Skeletal muscle satellite cell (primary cell): ENCODE data around the gene CHST11.

ENCODE experiments used
- H3K27me3 ChIP-seq: 2 replicates; pipeline ENCODE4 v1.7.0; 2013; ENCODE audit warnings: low read length; ENCODE audit not compliant: control insufficient read depth, insufficient read depth
- H3K36me3 ChIP-seq: 2 replicates; pipeline ENCODE4 v1.7.0; 2013; ENCODE audit warnings: mild to moderate bottlenecking, control low read depth, low read length; ENCODE audit not compliant: insufficient read depth
- H3K4me1 ChIP-seq: 2 replicates; pipeline ENCODE4 v1.7.0; 2013; ENCODE audit warnings: low read length; ENCODE audit not compliant: control insufficient read depth, insufficient read depth
- H3K4me2 ChIP-seq: 2 replicates; pipeline ENCODE4 v1.7.0; 2013; ENCODE audit warnings: mild to moderate bottlenecking, low read length
- H3K4me3 ChIP-seq: 2 replicates; pipeline ENCODE4 v1.7.0; 2013; ENCODE audit warnings: low read length
- H3K9ac ChIP-seq: 2 replicates; pipeline ENCODE4 v1.7.0; 2013; ENCODE audit warnings: mild to moderate bottlenecking, low read depth, low read length, moderate library complexity
- H3K9me3 ChIP-seq: replicated peaks from 2 replicates; pipeline ENCODE4 v1.7.0; 2013; ENCODE audit warnings: mild to moderate bottlenecking, control low read depth, low read length

Gene CHST11

GRCh38 chr12:104650541-104650940, 193.8 kb downstream of the CHST11 start:
- Histone ChIP-seq H3K9ac (no peak overlapping the region), H3K4me3 (no peak overlapping the region), H3K4me2 (no peak overlapping the region), H3K36me3 (no peaks in the 10 kb centered on the region), H3K4me1 (no peaks in the 10 kb centered on the region), H3K9me3 (no peaks in the 10 kb centered on the region), H3K27me3 (no peaks in the 10 kb centered on the region)

- H3K4me1 ChIP-seq, result no peaks in the 10 kb centered on the region
These were observed 195.1 kb downstream of the CHST11 start for GRCh38 chr12:104651811-104652210.

GRCh38 chr12:104652358-104652757, 195.6 kb downstream of the CHST11 start:
- H3K36me3 ChIP-seq, result no peaks in the 10 kb centered on the region
- H3K9me3 ChIP-seq, result no peaks in the 10 kb centered on the region
- no peak overlapping the region for H3K9ac ChIP-seq
- no peak overlapping the region for H3K4me3 ChIP-seq
- H3K27me3 ChIP-seq, result no peaks in the 10 kb centered on the region
- H3K4me2 ChIP-seq, result no peak overlapping the region
- no peaks in the 10 kb centered on the region for H3K4me1 ChIP-seq

More at GRCh38 chr12:104651811-104652210, 195.1 kb downstream of the CHST11 start:
- Histone ChIP-seq H3K36me3 (no peaks in the 10 kb centered on the region), H3K27me3 (no peaks in the 10 kb centered on the region), H3K4me3 (no peak overlapping the region), H3K9me3 (no peaks in the 10 kb centered on the region), H3K9ac (no peak overlapping the region), H3K4me2 (no peak overlapping the region)

GRCh38 chr12:104652910-104653309, 196.2 kb downstream of the CHST11 start:
- Histone ChIP-seq H3K27me3 (no peaks in the 10 kb centered on the region), H3K4me2 (no peak overlapping the region), H3K4me3 (no peak overlapping the region), H3K36me3 (no peaks in the 10 kb centered on the region), H3K9ac (no peak overlapping the region), H3K9me3 (no peaks in the 10 kb centered on the region), H3K4me1 (no peaks in the 10 kb centered on the region)

- Histone ChIP-seq H3K4me3 (no peak overlapping the region), H3K27me3 (no peaks in the 10 kb centered on the region), H3K4me1 (no peaks in the 10 kb centered on the region)
These were observed 197.2 kb downstream of the CHST11 start for GRCh38 chr12:104653730-104654664.

GRCh38 chr12:104654665-104655609, 198.2 kb downstream of the CHST11 start:
- H3K4me1 ChIP-seq, result no peaks in the 10 kb centered on the region

More at GRCh38 chr12:104653730-104654664, 197.2 kb downstream of the CHST11 start:
- no peak overlapping the region for H3K4me2 ChIP-seq
- H3K9ac ChIP-seq, result no peak overlapping the region
- H3K36me3 ChIP-seq, result no peaks in the 10 kb centered on the region
- H3K9me3 ChIP-seq, result no peaks in the 10 kb centered on the region

GRCh38 chr12:104656383-104656782, 199.6 kb downstream of the CHST11 start:
- no peaks in the 10 kb centered on the region for H3K9me3 ChIP-seq
- no peaks in the 10 kb centered on the region for H3K36me3 ChIP-seq
- no peak overlapping the region for H3K4me3 ChIP-seq
- no peaks in the 10 kb centered on the region for H3K27me3 ChIP-seq
- no peaks in the 10 kb centered on the region for H3K4me1 ChIP-seq
- no peak overlapping the region for H3K9ac ChIP-seq
- H3K4me2 ChIP-seq, result no peak overlapping the region

More at GRCh38 chr12:104654665-104655609, 198.2 kb downstream of the CHST11 start:
- H3K4me3 ChIP-seq, result no peak overlapping the region
- no peaks in the 10 kb centered on the region for H3K36me3 ChIP-seq
- no peaks in the 10 kb centered on the region for H3K9me3 ChIP-seq
- H3K9ac ChIP-seq, result no peak overlapping the region
- H3K27me3 ChIP-seq, result no peaks in the 10 kb centered on the region
- no peak overlapping the region for H3K4me2 ChIP-seq

GRCh38 chr12:104656921-104657320, 200.2 kb downstream of the CHST11 start:
- H3K4me2 ChIP-seq, result no peak overlapping the region
- no peak overlapping the region for H3K4me3 ChIP-seq
- no peaks in the 10 kb centered on the region for H3K36me3 ChIP-seq
- H3K4me1 ChIP-seq, result no peaks in the 10 kb centered on the region
- no peak overlapping the region for H3K9ac ChIP-seq
- H3K27me3 ChIP-seq, result no peaks in the 10 kb centered on the region
- H3K9me3 ChIP-seq, result no peaks in the 10 kb centered on the region

- H3K9ac ChIP-seq, result no peak overlapping the region
- no peak overlapping the region for H3K4me2 ChIP-seq
- H3K4me3 ChIP-seq, result no peak overlapping the region
- no peaks in the 10 kb centered on the region for H3K36me3 ChIP-seq
- no peaks in the 10 kb centered on the region for H3K27me3 ChIP-seq
- no peaks in the 10 kb centered on the region for H3K9me3 ChIP-seq
- no peaks in the 10 kb centered on the region for H3K4me1 ChIP-seq
These were observed 201.2 kb downstream of the CHST11 start for GRCh38 chr12:104657726-104658484.

- Histone ChIP-seq H3K4me3 (no peak overlapping the region), H3K27me3 (no peaks in the 10 kb centered on the region), H3K9ac (no peak overlapping the region), H3K4me2 (no peak overlapping the region), H3K36me3 (no peaks in the 10 kb centered on the region), H3K4me1 (no peaks in the 10 kb centered on the region), H3K9me3 (no peaks in the 10 kb centered on the region)
These were observed 202.3 kb downstream of the CHST11 start for GRCh38 chr12:104659058-104659457.

- Histone ChIP-seq H3K9me3 (no peaks in the 10 kb centered on the region), H3K27me3 (no peaks in the 10 kb centered on the region), H3K9ac (no peak overlapping the region), H3K4me3 (no peak overlapping the region), H3K4me2 (no peak overlapping the region), H3K4me1 (no peaks in the 10 kb centered on the region), H3K36me3 (no peaks in the 10 kb centered on the region)
These were observed 205.5 kb downstream of the CHST11 start for GRCh38 chr12:104662203-104662602.
